Measurements from ENCODE around the gene WWOX. TPM values are rescaled to one million over a fixed set of nuclear protein-coding genes. Genes with fewer than 3 reads are reported as not detected.

WWOX gene
- total and polyA plus RNA-seq, 2 of the 8 experiments (the other 6 are each of a cell fraction or from before 2014, with no cell fraction given): 5.4 to 16.7 TPM

- no peak overlapping the region for H3K14ac ChIP-seq (ENCODE audit: insufficient read length)
- H3K36me3 ChIP-seq (ENCODE audit: control insufficient read depth in 2 of 4, insufficient read depth in 4 of 4, low read length in 3 of 4): no peaks in the 10 kb centered on the region
- no peak overlapping the region for H2BK15ac ChIP-seq (ENCODE audit: low read length)
- H3K23ac ChIP-seq (ENCODE audit: insufficient read length): no peak overlapping the region
- no peak overlapping the region for H4K91ac ChIP-seq (replicated peaks; ENCODE audit: insufficient read length, low read length)
- no peak overlapping the region for H2BK12ac ChIP-seq (ENCODE audit: low read depth, low read length)
- no peaks in the 10 kb centered on the region for H3K79me1 ChIP-seq (ENCODE audit: low read depth, low read length)
- no peaks in the 10 kb centered on the region for H3K79me2 ChIP-seq (ENCODE audit: control insufficient read depth in 1 of 2, insufficient read depth in 2 of 2, low read length in 2 of 2)
- no peak overlapping the region for H3K27ac ChIP-seq (ENCODE audit: low read depth, low read length)
- H3K27me3 ChIP-seq (replicated peaks in 1 of 4; ENCODE audit: control insufficient read depth in 3 of 4, extremely low read depth in 1 of 4, insufficient read depth in 3 of 4, low read length in 3 of 4): peaks cover 60 to 92% (median 85%) of the 10 kb centered on the region in 4 experiments
- H2AFZ ChIP-seq (ENCODE audit: low read length): no peak overlapping the region
- ChIA-PET POLR2A (ENCODE audit: partially characterized antibody) (no interaction called here), CTCF (ENCODE audit: partially characterized antibody) (no interaction called here)
- no peak overlapping the region for H4K5ac ChIP-seq (ENCODE audit: insufficient read length, low read depth, low read length)
- H3K56ac ChIP-seq (replicated peaks; ENCODE audit: insufficient read length, low read depth, low read length): no peak overlapping the region
- H3K4ac ChIP-seq (replicated peaks; ENCODE audit: insufficient read length, low read depth, low read length): no peak overlapping the region
- no peaks in the 10 kb centered on the region; a peak in 1 of 4 replicates for H3K9me3 ChIP-seq (ENCODE audit: insufficient read depth in 2 of 2, low read depth in 1 of 2, low read length in 1 of 2)
- H4K8ac ChIP-seq (ENCODE audit: extremely low read depth, insufficient read depth, low read length): no peak overlapping the region
- peak; percentile 98 for FAIRE-seq
- no peak overlapping the region for H3K18ac ChIP-seq (ENCODE audit: extremely low read depth, low read length)
- H2AK5ac ChIP-seq (ENCODE audit: low read depth, low read length): no peak overlapping the region
- H3K4me3 ChIP-seq (ENCODE audit: extremely low read depth in 1 of 4, insufficient read depth in 2 of 4, low read depth in 3 of 4, low read length in 4 of 4): no peak overlapping the region
- H3K4me1 ChIP-seq (replicated peaks in 1 of 4; ENCODE audit: control insufficient read depth in 3 of 4, insufficient read depth in 4 of 4, low read length in 3 of 4): peaks cover 0 to 7% (median 4%) of the 10 kb centered on the region in 4 experiments; a peak in 3 of 7 replicates
- no peak overlapping the region for H3K9ac ChIP-seq (replicated peaks in 1 of 4; ENCODE audit: extremely low read depth in 1 of 4, low read depth in 3 of 4, low read length in 3 of 4)
- peaks cover 0 to 11% of the 10 kb centered on the region in 2 experiments for H4K20me1 ChIP-seq (replicated peaks in 1 of 2; ENCODE audit: control insufficient read depth in 1 of 2, insufficient read depth in 2 of 2, low read length in 2 of 2)
- no peak overlapping the region for H2BK5ac ChIP-seq (ENCODE audit: low read depth, low read length)
- H2BK20ac ChIP-seq (ENCODE audit: low read length): no peak overlapping the region
- H3K4me2 ChIP-seq (ENCODE audit: insufficient read depth in 1 of 2, low read depth in 2 of 2, low read length in 2 of 2): peak overlapping the region in 1 of 2 experiments; percentile 36; a peak in 3 of 4 replicates
- WGBS, 2 experiments (ENCODE audit: extremely low coverage in 1 of 2, insufficient coverage in 1 of 2, insufficient read length in 1 of 2, insufficient replicate concordance in 2 of 2, low coverage in 1 of 2, low lambda C conversion rate in 2 of 2, missing lambda C conversion rate in 1 of 2): 3% methylated on average over 5 of the region's 5 CpGs; no CpG with 5 or more reads in 1 of the 2 experiments
- H3K23me2 ChIP-seq (ENCODE audit: low read depth, low read length): no peaks in the 10 kb centered on the region
- no peak overlapping the region for H2BK120ac ChIP-seq (replicated peaks; ENCODE audit: low read depth, low read length)
- DNase-seq (ENCODE audit: low read depth in 1 of 2, low spot score in 2 of 2): peak; percentile 52 to 59
- TF ChIP-seq JUND (IDR thresholded peaks at IDR 0.05; ENCODE audit: low read length): no peak
- no peak for TF ChIP-seq SAP30 (IDR thresholded peaks at IDR 0.05; ENCODE audit: insufficient read depth, insufficient replicate concordance, low read length)
- no peak for TF ChIP-seq RNF2 (IDR thresholded peaks at IDR 0.05; ENCODE audit: borderline replicate concordance, low read depth, low read length, missing control alignments, poor library complexity, severe bottlenecking)
- TF ChIP-seq YY1 (IDR thresholded peaks at IDR 0.05; ENCODE audit: low read depth, low read length): peak; percentile 36; the same call in 1 of the 2 replicates
- peak; percentile 95 for TF ChIP-seq POLR2AphosphoS5 (IDR thresholded peaks at IDR 0.05; ENCODE audit: low read depth, low read length)
- no peak for TF ChIP-seq POLR2A (IDR thresholded peaks at IDR 0.05; ENCODE audit: control extremely low read depth in 1 of 2, low read depth in 2 of 2, low read length in 2 of 2)
- TF ChIP-seq KDM4A (IDR thresholded peaks at IDR 0.05; ENCODE audit: low read depth, low read length, severe bottlenecking): no peak
- no peak for TF ChIP-seq RBBP5 (IDR thresholded peaks at IDR 0.05; ENCODE audit: borderline replicate concordance, low read depth, low read length)
- TF ChIP-seq GTF2F1 (IDR thresholded peaks at IDR 0.05; ENCODE audit: borderline replicate concordance, low read depth, low read length): no peak
- TF ChIP-seq ATF3 (IDR thresholded peaks at IDR 0.05; ENCODE audit: insufficient read depth, low read depth, low read length): no peak
- TF ChIP-seq CTCF (IDR thresholded peaks at IDR 0.05; ENCODE audit: control extremely low read depth in 1 of 3, insufficient read depth in 1 of 3, low read depth in 1 of 3, low read length in 3 of 3): no peak
These were observed 27.2 kb upstream of the WWOX start for GRCh38 chr16:78072275-78072674.

Data from H1 (cell line).